Stimulated activated CD4-positive, alpha-beta T cell treated with anti-CD3 and anti-CD28 coated beads, Interleukin-4, amount 100 ng/mL, for 48 hours (primary cell): Measurements from ENCODE around the gene BCAN.

Experiments used
- DNase-seq, 2 donors: peaks; one replicate each; pipeline ENCODE4 v3.0.0-alpha.2; 2020; ENCODE audit warnings: low read depth in 2 of 2

BCAN gene

GRCh38 chr1:156643049-156643777 lies 1.3 kb downstream of the BCAN start:
- no peak for DNase-seq

- no peak for DNase-seq
Observed at GRCh38 chr1:156643778-156644092, 1.8 kb downstream of the BCAN start.

DNA sequence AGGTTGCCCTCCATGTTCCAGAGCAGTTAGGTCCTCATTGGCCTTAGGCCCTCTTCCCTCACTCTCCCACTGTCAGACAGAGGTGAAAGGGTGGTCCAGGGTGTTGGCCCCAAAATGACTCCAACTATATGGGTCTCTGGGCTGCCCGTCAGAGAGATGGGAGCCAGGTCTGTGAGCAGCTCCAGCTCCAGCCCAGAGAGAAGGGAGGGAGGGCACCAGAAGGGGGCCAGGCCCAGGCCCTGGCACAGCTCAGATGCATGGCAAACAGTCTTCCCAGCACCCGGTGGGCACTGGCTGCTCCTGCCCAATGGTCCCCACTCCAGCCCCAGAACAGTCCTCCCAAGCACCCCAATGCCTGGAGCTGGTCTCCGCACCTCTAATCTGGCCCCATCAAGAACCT lies 2.2 kb downstream of the BCAN start:
- no peak for DNase-seq

- DNase-seq = no peak
Observed at GRCh38 chr1:156644640-156645039, 2.7 kb downstream of the BCAN start.

DNA sequence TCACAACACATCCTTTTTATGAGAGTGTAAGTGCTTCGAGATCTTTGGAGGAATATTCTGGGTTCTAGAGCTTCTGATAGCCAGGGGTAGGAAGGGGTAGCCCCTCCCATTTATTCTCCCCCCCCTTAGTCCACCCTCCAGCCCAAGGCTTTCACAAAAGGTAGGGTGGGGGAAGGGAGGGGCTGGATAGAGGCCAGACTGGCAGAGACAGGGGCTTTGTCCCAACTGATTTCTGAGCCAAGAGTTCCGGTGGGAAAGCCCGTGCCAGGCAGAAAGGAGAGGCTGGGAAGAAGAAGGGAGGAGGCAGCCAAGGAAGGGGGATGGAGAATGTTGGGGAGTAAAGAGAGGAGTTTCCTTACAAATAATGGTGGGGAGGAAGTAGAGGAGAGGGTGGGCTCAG lies 3.1 kb downstream of the BCAN start:
- no peak for DNase-seq

- no peak for DNase-seq
Observed at GRCh38 chr1:156645666-156646065, 3.7 kb downstream of the BCAN start.

DNA sequence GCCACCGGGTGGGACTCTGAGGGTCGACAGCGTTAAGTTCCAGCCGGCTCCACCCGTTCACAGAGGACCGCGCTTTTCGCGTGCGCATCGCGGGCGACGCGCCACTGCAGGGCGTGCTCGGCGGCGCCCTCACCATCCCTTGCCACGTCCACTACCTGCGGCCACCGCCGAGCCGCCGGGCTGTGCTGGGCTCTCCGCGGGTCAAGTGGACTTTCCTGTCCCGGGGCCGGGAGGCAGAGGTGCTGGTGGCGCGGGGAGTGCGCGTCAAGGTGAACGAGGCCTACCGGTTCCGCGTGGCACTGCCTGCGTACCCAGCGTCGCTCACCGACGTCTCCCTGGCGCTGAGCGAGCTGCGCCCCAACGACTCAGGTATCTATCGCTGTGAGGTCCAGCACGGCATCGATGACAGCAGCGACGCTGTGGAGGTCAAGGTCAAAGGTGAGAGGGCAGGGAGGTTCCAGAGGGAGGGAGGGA lies 4.9 kb downstream of the BCAN start:
- no peak for DNase-seq

- no peak for DNase-seq
Observed at GRCh38 chr1:156647351-156647750, 5.4 kb downstream of the BCAN start.

DNA sequence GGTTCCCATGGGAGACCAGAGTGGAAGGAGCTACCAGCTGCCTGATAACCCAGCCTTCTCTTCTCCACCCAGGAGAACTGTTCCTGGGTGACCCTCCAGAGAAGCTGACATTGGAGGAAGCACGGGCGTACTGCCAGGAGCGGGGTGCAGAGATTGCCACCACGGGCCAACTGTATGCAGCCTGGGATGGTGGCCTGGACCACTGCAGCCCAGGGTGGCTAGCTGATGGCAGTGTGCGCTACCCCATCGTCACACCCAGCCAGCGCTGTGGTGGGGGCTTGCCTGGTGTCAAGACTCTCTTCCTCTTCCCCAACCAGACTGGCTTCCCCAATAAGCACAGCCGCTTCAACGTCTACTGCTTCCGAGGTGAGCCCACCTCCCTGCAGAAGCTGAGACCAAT lies 6.6 kb downstream of the BCAN start:
- no peak for DNase-seq

GRCh38 chr1:156648951-156649350 lies 7.0 kb downstream of the BCAN start:
- DNase-seq = no peak

GRCh38 chr1:156652131-156652991 lies 10.4 kb downstream of the BCAN start:
- no peak for DNase-seq

DNA sequence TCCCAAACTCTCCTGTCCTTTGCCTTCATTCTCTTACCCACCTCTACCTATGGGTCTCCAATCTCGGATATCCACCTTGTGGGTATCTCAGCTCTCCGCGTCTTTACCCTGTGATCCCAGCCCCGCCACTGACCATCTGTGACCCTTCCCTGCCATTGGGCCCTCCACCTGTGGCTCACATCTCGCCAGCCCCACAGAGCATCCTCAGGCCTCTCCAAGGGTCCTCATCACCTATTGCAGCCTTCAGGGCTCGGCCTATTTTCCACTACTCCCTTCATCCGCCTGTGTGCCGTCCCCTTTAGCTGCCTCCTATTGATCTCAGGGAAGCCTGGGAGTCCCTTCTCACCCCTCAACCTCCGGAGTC lies 11.1 kb downstream of the BCAN start:
- no peak for DNase-seq

GRCh38 chr1:156654700-156655099 lies 12.8 kb downstream of the BCAN start:
- DNase-seq = no peak

GRCh38 chr1:156655151-156655903 lies 13.4 kb downstream of the BCAN start:
- no peak for DNase-seq

- DNase-seq = no peak
Observed at GRCh38 chr1:156655904-156656516, 14.1 kb downstream of the BCAN start.

GRCh38 chr1:156656806-156657740 lies 15.2 kb downstream of the BCAN start:
- DNase-seq = peak; percentile 61 to 72

DNA sequence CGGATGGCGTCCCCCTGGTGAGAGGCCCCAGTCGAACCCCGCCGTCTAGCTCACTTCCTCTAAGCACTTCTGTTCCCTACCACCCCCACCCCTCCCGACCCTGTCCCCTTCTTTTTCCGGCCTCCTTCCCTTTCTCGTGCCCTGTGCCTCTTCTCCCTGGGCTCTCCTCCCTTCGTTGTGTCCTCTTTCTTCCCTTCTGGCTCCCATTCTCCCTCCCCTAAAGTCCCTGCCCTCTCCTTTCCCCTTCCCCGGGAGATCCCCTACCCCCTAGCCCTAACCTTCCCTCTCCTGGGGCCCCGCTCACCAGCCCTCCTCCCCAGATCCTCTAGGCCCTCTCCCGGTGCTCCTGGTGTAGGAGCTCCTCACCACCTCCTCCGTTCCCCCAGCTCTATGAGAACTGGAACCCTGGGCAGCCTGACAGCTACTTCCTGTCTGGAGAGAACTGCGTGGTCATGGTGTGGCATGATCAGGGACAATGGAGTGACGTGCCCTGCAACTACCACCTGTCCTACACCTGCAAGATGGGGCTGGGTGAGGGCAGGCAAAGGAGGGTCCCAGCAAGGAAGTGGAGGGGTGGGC lies 15.9 kb downstream of the BCAN start:
- no peak for DNase-seq

DNA sequence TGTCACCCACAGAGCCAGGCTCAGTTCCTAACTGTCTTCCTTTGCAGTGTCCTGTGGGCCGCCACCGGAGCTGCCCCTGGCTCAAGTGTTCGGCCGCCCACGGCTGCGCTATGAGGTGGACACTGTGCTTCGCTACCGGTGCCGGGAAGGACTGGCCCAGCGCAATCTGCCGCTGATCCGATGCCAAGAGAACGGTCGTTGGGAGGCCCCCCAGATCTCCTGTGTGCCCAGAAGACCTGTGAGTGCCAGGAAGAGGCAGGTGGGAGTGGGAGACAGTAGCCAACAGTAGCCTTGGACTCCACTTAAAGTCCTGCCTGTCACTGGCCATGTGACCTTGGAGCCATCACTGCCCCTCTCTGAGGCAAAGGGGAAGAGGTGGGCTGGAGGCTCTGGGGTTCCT lies 16.6 kb downstream of the BCAN start:
- DNase-seq = no peak

DNA sequence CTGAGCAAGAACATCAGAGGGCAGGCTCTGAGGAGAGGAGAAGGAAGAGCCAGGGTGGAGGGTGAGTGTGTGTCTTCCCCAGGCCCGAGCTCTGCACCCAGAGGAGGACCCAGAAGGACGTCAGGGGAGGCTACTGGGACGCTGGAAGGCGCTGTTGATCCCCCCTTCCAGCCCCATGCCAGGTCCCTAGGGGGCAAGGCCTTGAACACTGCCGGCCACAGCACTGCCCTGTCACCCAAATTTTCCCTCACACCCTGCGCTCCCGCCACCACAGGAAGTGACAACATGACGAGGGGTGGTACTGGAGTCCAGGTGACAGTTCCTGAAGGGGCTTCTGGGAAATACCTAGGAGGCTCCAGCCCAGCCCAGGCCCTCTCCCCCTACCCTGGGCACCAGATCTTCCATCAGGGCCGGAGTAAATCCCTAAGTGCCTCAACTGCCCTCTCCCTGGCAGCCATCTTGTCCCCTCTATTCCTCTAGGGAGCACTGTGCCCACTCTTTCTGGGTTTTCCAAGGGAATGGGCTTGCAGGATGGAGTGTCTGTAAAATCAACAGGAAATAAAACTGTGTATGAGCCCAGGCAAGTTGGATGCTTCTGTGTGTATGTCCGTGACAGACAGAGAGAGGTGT lies 17.1 kb downstream of the BCAN start:
- no peak for DNase-seq

- no peak for DNase-seq
Observed at GRCh38 chr1:156659661-156659987, 17.7 kb downstream of the BCAN start.
